Measurements from ENCODE around the gene TNFRSF4. TPM values are rescaled to one million over a fixed set of nuclear protein-coding genes. Genes with fewer than 3 reads are reported as not detected.

TNFRSF4 gene
- total RNA-seq, 2 experiments from 2014 or later = 152 to 154 TPM

DNA sequence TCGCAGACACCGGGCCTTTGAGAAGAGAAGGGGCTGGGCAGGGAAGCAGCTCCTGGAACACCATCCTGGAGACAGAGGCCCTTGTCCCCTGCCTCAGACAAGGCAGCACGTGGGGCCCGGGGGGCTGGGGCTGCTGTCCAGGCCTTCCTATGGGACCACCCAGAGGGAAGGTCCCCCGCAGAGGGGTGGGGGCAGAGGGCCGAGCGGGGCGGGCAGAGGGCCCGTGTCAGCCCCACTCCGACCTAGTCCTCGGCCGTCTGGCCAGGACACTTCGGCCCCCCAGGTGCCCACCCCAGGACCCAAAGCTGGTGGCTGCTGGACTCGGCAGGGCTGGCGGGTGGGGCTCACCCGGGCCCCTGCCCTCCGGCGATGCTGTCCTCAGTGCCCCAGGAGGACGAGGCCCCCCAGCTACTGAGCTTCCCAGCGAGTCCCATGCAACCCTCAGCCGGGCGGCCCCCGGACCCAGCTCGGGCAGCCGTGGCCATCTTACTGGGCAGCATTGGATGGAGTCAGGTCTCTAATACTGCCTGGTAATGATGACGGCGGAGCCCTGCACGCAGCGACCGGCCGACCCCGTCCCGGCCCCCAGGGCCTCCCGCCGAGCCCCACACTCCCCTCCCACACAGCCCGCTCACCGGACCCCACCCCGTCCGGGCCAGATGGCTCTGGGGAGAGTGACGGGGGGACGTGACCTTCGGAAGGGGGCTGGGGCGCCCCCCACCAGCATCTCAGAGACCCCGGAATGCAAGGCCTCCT, 47.1 kb downstream of the TNFRSF4 start:
- ChIA-PET CTCF (no interaction called here), POLR2A (no interaction called here)

DNA sequence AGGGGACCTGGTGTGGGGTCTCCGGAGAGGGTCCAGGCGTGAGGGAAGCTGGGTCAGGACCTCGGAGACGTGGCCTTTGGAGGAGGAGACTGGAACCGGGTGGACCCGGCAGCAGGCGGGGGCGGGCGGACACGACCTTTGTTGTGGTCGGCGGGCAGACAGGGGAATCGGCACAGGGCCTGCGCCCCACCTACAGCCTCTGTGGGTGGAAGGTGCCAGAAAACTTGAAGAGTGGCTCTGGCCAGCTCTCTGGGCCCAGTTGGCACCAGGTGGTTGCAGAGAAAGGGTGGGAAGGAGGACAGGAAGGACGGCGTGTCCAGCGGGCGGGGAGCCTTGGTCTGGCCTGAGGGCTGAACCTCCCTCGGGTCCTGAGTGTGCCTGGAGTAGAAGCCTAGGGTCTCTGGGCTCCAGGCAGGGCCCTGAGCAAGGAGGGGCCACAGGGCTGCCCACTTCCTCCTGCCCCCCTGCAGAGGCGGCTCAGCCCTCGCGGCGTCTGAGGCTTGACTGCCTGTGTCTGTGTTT, 48.0 kb downstream of the TNFRSF4 start:
- CTCF ChIA-PET = no interaction called here
- POLR2A ChIA-PET = no interaction called here

DNA sequence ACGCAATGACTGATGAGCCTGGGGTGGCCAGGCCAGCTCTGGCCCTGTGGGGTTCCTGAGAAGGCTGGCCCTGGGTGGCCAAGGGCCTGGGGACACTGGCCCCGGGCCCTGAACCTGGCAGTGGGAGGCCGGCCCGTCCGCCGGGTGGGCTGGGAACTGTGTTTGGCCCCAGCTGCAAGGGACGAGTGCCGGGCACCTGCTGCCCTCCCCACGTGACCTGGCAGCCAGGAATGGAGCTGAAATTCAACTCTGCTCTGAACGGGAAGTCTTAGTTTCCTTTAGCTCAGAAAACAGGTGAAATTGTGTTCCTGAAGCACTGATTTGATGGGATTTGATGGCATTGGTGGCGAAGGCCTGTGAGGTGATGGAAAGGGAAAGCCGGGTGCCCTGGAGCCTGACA, 48.5 kb downstream of the TNFRSF4 start:
- CTCF ChIA-PET = no interaction called here
- POLR2A ChIA-PET = no interaction called here

DNA sequence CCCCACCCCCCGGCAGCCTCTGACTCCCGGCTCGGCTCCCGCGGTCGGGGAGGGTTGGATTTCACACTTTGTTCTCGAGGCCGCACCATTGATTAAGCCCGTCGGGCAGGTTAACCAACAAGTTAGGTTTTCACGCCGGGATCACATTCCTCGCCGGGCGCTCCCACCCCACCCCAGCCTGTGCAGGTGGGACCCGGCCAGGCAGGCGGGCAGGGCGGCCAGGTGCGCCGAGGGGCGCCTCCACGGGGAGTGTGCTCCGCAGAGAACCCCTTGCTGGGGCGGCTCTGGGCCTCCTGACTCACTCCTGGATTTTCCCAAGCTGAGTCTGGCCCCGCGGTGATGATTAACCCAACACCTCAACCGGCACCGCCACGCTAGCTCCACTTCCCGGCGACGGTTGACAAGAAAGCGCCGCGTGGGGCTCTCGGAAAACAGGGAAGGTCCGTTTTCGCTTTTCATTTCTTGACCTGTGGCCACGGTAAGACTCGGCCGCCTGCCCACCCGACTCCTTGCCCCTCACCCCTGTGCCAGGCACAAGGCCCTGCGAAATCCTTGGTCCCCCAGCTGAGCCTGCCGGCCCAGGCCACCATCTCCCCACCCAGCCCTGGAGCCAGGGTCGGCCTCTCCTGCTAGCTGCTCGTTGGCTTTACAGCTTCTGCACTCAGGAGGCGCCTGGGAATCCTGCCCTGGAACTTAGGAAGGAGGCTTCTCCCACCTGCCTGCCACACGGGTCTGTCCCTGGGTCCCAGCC, 49.1 kb downstream of the TNFRSF4 start:
- CTCF ChIA-PET = no interaction called here
- POLR2A ChIA-PET = no interaction called here

DNA sequence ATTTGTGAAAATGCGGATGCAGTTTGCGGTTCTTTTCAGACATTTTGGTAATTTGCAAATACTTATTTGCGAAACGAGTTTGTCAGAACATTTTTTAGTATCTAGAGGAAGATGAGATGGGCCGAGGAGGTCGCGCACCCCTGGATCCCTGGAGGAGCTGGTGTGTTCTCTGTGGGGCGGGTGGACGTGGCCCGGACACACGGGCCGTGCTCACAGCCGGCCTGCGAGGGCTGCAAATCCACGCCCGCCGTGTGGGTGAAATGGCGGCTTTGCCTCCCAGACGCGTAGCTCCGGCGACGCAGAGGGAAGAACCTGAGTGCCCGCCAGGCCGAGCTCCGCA, 49.6 kb downstream of the TNFRSF4 start:
- ChIA-PET POLR2A (no interaction called here), CTCF (no interaction called here)

DNA sequence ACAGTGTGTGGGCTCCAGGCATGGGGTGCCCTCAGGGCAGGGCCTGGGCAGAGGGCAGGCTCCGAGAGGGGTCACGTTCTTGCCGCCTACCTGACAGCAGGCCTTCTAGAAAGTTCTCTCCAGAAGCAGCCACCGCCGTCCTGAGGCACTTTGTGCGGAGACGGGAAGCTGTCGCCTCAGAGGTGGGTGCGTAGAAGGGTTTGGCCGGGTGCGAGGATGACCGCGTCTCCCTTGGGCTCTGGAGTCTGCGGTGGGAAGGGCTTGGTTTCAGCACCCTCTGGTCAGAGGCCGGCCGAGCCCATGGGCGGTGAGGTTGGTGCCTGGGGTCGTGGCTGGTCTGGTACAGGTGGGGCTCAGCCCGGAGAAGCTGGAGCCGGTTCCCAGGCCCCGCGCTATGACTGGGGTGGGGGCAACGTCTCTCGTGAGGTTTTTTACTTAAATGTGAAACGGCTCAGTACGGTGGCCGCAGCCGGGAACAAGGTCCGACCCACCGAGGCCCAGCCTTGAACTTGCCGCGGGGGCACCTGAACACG, 50.3 kb downstream of the TNFRSF4 start:
- ChIA-PET POLR2A (no interaction called here), CTCF (no interaction called here)

DNA sequence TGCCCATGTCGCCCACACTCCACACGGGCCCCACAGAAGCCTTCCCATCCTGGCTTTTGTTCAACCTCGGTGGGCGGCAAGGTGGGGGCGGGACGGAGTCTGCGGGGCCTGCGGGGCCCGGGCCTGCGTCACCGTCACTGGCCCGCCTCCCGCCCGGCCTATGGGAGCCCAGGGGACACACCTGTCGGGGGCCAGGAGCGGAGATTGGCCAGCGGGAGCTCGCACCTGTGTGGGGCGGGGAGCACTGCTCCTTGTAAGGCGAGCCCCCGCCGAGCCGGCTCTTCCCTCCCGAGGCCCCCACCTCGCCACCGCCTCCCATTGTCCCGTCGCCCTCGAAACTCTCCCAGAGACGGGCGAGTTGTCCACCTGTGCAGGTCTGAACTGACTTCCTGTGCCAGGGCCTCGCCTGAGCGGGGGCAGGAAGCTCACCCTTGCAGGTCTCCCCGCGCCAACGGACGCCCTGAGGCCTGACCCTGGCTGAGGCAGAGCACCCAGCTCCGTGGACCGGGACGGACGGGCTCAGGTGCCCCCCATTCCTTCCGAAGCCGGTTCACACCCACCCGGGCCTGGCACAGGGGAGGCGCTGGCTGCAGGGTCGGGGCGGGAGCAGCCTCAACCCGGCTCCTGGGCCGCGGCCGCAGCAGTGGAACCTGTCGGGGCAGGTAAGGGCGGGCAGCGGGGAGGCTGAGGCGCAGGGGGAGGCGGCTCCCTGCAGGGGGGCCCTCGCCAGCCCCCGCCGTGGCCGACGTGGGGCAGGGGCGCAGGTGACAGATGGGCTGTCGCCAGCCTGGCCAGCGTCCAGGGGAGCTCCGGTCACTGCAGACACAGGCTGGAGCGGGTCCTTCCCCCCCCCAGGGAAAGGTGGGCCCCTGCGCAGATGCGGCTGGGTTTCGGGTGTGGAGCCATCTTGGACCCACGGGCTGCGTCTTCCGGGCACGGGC, 51.1 kb downstream of the TNFRSF4 start:
- ChIA-PET POLR2A (no interaction called here), CTCF (interaction anchor here (0.6 to 1.8 kb wide), 2 partner anchors 33 to 41 kb away, joined by 3 to 5 read pairs; no protein-coding TSS in a partner anchor)

DNA sequence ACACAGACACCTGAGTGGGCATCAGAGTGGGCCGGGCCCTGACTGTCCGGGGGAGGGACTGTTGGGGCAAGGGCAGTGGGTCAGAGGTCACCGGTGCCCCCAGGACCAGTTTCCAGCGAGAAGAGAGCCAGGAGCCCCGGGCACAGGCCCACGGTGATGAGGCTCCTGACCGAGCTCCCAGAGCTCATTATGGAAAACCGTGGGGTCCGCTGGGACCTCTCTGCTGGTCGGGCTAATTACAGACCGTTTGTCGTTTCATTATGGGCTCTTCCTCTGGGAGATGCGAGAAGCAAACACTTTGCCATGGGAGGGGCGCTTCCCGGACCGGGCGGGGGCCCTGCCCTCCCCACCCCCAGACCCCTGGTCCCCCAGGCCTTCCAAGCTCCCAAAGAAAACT, 52.3 kb downstream of the TNFRSF4 start:
- ChIA-PET POLR2A (no interaction called here), CTCF (interaction anchor here (1.8 kb wide), 1 partner anchor 40 kb away, joined by 5 read pairs; no protein-coding TSS in a partner anchor)

Other genes with a start within 250 kb of the TNFRSF4 start
- gene PLEKHN1, start 247.7 kb downstream of the TNFRSF4 start, total RNA-seq = 1 to 10 TPM; 3.1 to 3.8 TPM
- gene PERM1, start 232.1 kb downstream of the TNFRSF4 start, total RNA-seq = not detected
- gene HES4, start 214.1 kb downstream of the TNFRSF4 start, total RNA-seq = under 1 TPM; 0.27 to 0.51 TPM
- gene ISG15, start 200.7 kb downstream of the TNFRSF4 start, total RNA-seq = 10 to 100 TPM; 16.6 to 18.7 TPM
- 10 to 100 TPM; 12.1 to 12.5 TPM for gene AGRN, start 194.0 kb downstream of the TNFRSF4 start, total RNA-seq
- not detected for gene RNF223, start 139.8 kb downstream of the TNFRSF4 start, total RNA-seq
- gene C1orf159, start 98.1 kb downstream of the TNFRSF4 start, total RNA-seq = 10 to 100 TPM; 20.0 to 22.1 TPM
- not detected for gene TTLL10, start 40.3 kb downstream of the TNFRSF4 start, total RNA-seq
- 10 to 100 TPM; 79.2 to 80.8 TPM for gene TNFRSF18, start 7.6 kb downstream of the TNFRSF4 start, total RNA-seq
- gene SDF4, start 17.8 kb upstream of the TNFRSF4 start, total RNA-seq = 100 to 1,000 TPM; 142 to 147 TPM
- gene B3GALT6, start 18.1 kb upstream of the TNFRSF4 start, total RNA-seq = 10 to 100 TPM; 22.4 to 23.0 TPM
- 1 to 10 TPM in 1 of 2 experiments, under 1 TPM in 1; 0.96 to 1.2 TPM for gene C1QTNF12, start 32.6 kb upstream of the TNFRSF4 start, total RNA-seq
- gene UBE2J2, start 59.7 kb upstream of the TNFRSF4 start, total RNA-seq = 10 to 100 TPM; 76.5 to 80.1 TPM
- 1 to 10 TPM; 3.1 to 4.7 TPM for gene SCNN1D, start 66.3 kb upstream of the TNFRSF4 start, total RNA-seq
- gene ACAP3, start 93.8 kb upstream of the TNFRSF4 start, total RNA-seq = 10 to 100 TPM; 33.6 to 38.3 TPM
- gene PUSL1, start 94.4 kb upstream of the TNFRSF4 start, total RNA-seq = 10 to 100 TPM; 31.7 to 34.2 TPM
- 100 to 1,000 TPM; 124 to 125 TPM for gene INTS11, start 110.5 kb upstream of the TNFRSF4 start, total RNA-seq
- 10 to 100 TPM; 15.6 to 16.0 TPM for gene CPTP, start 110.6 kb upstream of the TNFRSF4 start, total RNA-seq
- under 1 TPM; 0.17 to 0.27 TPM for gene TAS1R3, start 117.1 kb upstream of the TNFRSF4 start, total RNA-seq
- 10 to 100 TPM; 43.8 to 45.2 TPM for gene DVL1, start 135.3 kb upstream of the TNFRSF4 start, total RNA-seq
- under 1 TPM; 0.29 to 0.55 TPM for gene MXRA8, start 144.4 kb upstream of the TNFRSF4 start, total RNA-seq
- 100 to 1,000 TPM; 164 to 167 TPM for gene AURKAIP1, start 161.1 kb upstream of the TNFRSF4 start, total RNA-seq
- 100 to 1,000 TPM; 110 to 112 TPM for gene CCNL2, start 185.2 kb upstream of the TNFRSF4 start, total RNA-seq
- gene MRPL20, start 193.1 kb upstream of the TNFRSF4 start, total RNA-seq = 100 to 1,000 TPM; 191 to 196 TPM
- not detected for gene ANKRD65, start 207.1 kb upstream of the TNFRSF4 start, total RNA-seq
- gene VWA1, start 221.5 kb upstream of the TNFRSF4 start, total RNA-seq = 1 to 10 TPM in 1 of 2 experiments, under 1 TPM in 1; 0.89 to 1.2 TPM
- 1 to 10 TPM; 1.0 to 1.3 TPM for gene ATAD3C, start 235.5 kb upstream of the TNFRSF4 start, total RNA-seq